ENCODE data around the gene DCDC1.

DCDC1 gene, protein sequence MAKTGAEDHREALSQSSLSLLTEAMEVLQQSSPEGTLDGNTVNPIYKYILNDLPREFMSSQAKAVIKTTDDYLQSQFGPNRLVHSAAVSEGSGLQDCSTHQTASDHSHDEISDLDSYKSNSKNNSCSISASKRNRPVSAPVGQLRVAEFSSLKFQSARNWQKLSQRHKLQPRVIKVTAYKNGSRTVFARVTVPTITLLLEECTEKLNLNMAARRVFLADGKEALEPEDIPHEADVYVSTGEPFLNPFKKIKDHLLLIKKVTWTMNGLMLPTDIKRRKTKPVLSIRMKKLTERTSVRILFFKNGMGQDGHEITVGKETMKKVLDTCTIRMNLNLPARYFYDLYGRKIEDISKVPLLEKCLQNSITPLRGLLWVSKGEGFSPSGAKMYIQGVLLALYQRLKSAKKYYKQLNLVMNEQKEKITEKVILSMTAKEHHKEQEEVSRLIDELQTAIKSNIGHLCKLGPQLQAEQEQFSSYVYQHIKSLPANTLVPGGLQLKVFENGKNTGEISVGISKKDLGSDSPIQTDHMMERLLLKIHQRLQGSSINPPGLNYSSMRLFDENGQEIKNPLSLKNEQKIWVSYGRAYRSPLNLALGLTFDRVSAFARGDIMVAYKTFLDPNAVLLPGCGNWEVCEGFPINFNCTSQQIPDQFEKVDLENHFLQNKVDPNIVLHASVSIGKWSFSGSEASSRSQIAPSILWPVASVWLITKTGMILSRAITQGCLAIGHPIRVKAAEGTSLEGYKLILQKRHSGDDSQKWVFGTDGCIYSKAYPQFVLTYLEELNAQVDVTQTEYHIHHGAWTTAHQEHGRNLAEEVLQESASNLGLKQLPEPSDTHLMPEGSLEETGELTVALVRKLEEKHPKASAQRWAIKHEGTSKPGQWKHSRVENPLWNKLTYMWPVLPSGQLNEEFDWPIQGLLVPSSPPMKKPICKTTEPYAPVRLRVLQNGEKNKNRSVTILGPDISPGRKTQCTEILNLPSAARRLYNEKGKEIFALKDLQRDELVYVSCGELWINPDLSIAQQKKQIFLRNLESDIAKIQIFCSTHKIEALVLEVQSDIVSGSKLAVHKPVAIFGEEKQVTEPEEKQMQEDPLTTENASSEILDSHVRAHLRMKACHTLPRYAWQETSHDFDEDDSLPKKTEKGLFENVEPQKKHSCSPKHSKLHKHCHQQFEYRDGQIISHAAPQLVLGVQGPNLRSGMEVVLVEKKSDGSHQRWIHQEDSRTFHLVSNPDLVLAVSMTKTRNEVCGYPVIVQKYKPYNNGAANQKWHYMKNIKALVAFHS (N-terminal part only)

DNA sequence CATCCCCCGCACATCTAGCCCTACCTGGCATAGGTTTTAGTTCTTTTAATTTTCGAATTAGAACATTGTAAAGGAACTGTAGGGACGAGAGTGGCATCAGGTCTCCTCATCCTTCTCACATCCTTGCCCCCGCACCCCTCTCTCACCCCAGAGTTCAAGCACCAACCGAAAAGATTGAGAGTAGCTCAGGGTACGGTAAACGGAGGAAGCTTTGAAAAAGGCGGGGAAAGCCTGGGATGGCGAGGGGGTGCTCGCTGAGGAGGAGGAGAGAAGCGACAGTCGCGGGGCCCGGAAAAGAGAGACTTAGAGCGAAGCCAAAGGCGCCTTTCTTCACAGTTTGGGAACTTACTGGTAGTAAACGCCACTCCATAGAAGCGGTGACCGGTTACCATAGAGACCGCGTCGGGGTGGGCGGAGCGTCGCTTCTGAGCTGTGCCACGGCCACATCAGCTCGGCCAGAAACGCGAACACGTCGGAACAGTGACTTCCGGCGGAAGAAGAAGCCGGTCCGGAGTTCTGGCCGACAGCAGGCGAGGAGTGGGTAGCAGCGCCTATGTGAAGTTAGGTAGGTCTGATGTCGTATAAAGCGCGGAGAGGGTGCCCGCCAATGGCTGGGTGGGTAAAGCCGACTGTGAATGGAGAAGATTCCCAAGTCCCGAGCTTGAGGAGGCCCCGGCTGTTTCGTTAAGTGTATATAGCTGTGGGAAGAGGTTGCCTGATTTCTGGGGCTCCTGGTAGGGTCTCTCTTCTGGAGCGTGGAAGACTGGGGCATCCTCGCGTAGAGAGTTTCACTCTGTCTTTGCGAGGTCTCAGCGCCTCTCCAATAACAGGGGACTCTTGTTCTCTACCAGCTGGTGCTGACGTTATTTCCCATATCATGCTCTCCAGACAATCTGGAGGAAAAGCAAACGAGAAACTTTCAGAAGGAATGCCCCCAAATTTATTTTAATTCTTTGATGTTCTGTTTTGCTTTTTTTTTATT is at the start of gene DCDC1, which contains the start of gene DNAJC24:
Gene DCDC1, minus strand, starts transcription at position 392 of the 982 bp plus-strand sequence. CDS start 41,459 bp downstream, outside the sequence.
Gene DNAJC24, plus strand, starts transcription at position 513 of the 982 bp plus-strand sequence. CDS start 889 bp downstream, outside the sequence.
- DNase-seq (ENCODE audit: low read depth in 2 of 2) = peak; percentile 92 to 93

DNA sequence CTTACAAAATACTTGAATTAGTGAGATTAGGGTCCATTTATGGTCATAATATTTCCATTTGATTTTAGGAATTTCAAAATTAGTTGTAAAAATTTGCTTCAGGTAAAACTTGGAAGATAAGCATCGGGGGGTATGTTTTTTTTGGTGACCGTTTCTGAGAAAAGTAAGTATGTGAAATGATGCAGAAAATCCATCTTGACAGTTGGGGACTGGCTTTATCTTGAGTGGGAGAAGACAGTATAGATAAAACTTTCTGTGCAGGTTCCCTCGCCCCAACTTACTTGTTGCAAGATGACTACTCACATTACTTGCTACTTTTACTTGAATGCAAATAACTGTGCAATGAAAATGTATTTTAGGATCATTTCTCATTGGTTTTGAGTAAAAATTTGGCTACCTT is 49.6 kb upstream of the DCDC1 start:
- DNase-seq (ENCODE audit: low read depth in 2 of 2) = no peak

DNA sequence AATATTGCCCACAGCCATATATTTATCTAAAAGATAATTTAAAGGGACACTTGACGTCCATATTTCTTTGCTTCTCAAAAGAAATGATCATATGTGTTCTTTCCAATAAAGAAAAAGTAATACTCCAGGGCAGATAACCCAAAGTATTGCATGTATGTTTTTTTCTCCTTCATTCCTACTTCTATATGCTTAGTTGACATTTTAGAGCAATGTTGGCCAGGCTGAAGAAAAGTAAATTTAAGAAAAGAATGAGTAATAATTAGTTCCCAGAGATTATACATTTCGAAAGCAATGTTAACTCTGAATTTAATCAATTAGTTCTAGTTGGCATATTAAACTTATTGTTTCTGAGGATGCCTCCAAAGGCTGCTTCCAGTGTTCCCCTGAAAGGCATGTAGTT is 48.3 kb upstream of the DCDC1 start:
- DNase-seq (ENCODE audit: low read depth in 2 of 2) = no peak

DNA sequence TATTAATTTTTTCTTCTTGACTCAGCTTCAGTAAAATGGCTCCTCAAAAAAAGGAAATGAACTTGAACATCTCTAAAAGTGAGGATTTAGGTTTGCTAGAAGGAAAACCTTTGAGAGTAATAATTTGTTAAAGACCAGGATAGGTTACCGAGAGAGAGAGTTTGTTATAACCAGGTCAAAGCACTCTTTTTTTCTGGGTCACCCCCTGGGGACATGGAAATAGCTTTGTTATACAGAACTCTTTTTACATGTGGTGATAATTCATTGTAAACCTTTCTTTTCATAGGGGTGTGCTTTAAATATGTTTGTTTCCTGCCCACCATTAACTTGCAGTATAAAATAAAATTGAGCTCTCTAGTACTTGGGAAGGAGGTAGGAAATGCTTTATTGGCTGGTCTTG is 47.8 kb upstream of the DCDC1 start:
- DNase-seq (ENCODE audit: low read depth in 2 of 2) = no peak

DNA sequence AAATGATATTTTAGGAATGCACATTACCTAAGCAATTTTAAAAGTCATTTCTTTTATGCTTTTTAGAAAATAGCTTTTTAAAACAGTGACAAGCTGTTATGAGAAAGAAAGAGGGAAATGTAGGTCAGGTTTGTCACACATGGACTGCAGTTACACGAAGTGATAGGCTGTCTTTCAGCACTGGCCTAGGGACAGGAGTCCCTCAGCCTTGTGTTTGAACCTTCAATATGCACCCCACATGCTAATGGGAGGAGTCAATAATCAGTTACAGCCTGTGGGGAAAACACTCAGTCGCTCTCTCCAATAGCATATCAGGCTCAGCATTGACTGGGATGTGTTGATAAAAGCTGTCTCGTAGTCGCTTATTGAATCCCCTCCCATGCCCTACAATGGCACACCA is 45.9 kb upstream of the DCDC1 start:
- DNase-seq (ENCODE audit: low read depth in 2 of 2) = no peak

DNA sequence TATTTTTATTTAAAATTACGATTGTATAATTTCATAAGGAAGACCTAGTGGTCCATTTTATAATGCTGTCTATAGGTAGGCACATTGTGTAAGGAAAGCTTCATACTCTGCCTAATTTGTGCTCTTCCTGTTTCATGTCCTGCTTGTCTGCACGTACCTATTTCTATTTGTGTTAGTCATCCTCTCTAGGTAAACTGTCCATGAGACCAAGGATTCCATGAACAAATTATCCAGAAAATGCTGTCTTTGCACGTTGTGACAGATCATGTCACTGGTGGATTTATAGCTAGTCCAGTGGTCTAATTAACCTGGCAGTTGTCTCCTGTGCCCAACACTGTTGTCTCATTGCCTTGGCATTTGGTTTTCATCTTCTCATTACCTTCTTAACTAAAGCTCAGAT is 44.8 kb upstream of the DCDC1 start:
- DNase-seq (ENCODE audit: low read depth in 2 of 2) = no peak

DNA sequence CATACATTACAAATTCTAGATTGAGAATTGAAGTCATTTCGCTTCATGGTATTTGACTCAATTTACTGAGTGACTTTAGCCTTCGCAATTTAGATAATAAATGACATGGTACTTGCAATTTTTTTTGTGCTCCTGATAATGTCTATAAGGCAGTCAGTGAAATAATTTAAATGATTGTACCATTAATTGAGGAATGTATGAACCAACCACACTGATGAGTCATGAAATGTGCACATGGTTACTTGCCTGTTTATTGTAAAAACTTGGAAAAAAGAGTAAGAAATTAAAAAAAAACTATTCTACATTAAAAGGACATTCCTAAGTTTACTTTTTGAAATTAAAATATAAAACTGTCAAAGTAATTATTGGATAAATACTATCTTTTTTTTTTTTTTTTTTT is 43.4 kb upstream of the DCDC1 start:
- no peak for DNase-seq (ENCODE audit: low read depth in 2 of 2)

DNA sequence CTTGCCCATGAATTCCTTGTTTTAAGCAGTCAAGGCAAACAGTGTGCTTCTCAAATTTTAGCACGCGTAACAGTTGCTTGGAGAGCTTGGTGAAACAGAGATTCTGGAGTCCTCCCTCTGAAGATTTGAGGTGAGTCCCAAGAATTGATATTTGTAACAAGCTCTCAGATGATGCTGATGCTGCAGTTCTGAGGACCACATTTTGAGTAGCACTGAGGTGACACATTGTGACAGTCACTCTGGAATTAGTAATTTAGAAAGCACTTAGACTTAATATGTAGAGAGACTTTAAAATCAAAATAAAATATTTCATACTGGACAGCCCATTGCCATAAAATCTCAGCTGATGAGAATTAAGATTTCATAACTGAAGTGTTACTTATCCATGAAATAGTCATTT is 38.7 kb upstream of the DCDC1 start:
- DNase-seq (ENCODE audit: low read depth in 2 of 2) = no peak

DNA sequence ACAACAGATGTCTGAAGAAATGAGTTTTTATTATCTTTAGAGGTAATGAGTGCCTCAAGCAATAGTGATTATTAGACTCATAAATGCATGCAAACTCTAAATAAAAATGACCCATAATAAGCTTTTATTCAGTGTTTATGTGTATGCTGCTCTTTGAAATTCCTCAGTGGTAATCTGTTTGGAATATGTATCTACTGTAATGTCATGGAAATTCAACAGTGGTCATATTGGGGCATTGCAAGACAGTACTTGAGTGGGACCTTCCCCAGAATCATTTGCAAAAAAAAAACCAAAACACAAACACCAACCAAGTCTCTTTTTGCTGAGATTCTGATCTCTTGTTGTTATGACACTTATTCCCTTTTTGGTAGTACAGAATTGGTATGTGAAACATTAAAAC is 35.1 kb upstream of the DCDC1 start:
- no peak for DNase-seq (ENCODE audit: low read depth in 2 of 2)

DNA sequence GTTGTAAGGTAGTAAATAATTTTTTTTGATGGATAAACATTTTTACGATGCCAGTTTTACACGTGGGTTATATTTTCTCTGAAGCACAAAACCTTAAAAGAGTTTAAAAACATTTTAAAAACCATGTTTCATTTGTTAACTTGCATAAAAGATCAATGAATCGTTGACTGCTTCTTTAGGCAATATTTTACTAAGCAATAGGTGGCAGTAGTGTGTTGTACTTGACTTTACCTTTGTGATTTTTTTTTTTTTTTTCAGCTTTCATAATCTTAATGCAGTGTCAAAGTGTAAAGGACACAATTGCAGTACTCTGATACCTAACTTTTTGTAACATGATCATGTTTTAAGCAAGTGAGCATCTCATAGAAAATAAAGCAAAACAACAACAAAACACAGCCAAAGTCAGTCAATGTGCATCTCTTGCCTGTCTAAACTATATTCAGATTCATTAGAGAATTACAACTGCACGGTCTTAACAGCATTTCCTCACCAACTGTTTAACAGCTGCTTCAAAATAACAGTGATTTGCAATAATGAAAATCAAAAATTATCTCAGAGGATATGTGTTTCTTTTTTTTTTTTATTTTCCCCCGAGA is 27.8 kb upstream of the DCDC1 start:
- no peak for DNase-seq (ENCODE audit: low read depth in 2 of 2)

DNA sequence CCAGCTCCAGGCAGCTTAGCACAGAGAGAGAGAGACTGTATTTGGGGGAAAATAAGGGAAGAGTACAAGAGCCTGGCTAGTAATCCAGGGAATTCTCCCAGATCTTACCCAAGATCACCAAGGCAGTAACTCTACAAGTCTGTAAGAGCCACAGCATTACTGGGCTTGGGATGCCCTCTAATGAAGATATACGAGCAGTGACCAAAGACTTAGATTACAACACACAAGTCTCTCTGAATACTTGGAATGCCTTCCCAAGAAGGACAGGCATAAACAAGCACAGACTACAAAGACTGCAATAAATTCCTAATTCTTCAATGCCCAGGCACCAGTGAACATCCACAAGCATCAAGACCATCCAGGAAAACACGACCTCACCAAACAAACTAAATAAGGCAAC is 17.8 kb upstream of the DCDC1 start:
- DNase-seq (ENCODE audit: low read depth in 2 of 2) = no peak

DNA sequence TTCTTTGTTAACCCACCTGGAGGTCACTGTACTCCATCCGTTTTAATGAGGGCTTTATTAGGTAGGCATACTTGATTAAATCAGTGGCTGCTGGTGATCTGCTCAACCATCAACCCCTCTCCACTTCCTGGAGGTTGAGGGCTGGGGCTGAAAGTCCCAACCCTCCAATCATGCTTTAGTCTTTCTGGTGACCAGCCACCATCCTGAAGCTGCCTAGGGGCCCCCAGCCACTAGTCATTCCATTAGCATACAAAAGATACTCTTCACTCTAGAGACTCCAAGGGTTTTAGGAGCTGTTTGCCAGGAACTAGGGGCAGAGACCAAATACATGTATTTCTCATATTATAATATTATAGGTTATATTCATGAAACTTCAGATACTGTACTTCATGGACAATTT is 13.6 kb upstream of the DCDC1 start:
- DNase-seq (ENCODE audit: low read depth in 2 of 2) = no peak

DNA sequence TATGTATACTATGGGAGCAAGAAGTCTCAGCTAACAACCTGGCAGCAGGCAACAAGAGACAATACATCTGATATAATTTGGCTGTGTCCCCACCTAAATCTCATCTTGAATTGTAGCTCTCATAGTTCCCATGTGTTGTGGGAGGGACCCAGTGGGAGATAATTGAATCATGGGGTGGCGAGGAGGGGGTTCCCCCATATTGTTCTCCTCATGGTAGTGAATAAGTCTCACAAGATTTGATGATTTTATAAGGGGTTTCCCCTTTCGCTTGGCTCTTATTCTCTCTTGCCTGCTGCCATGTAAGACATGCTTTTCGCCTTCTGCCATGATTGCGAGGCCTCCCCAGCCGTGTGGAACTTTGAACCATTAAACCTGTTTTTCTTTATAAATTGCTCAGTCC is 6.3 kb upstream of the DCDC1 start:
- no peak for DNase-seq (ENCODE audit: low read depth in 2 of 2)

DNA sequence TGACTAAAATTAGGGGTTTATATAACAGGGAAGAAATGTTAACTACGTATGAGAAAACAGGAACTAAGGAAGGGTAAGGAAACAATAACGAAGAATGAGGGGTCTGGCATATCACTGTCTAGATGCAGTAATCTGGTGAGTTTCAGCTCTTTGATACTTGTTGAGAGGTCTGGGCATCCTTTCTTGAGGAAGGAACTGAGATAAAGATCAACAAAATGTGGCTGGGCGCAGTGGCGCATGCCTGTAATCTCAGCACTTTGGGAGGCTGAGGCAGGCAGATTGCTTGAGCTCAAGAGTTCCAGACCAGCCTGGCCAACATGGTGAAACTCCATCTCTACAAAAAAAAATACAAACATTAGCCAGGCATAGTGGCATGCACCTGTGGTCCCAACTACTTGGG is 2.7 kb downstream of the DCDC1 start:
- DNase-seq (ENCODE audit: low read depth in 2 of 2) = no peak

DNA sequence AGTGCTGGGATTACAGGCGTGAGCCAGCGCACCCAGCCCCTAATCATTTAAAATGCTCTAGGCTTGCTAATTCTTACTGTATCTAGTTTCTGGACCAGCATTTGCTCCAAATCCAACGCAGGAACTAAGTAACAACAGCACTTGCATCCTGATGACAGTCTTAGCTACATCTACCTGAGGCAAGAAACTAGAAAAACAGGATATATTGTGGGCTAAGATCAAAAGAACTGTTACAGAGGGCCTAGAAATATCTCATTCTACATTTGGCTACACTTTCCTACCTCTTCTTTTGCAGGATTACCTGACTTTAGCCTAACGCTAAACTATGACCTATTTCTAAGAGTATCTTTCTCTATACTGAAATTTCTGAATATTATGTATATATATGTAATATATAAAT is 7.8 kb downstream of the DCDC1 start:
- DNase-seq (ENCODE audit: low read depth in 2 of 2) = no peak

DNA sequence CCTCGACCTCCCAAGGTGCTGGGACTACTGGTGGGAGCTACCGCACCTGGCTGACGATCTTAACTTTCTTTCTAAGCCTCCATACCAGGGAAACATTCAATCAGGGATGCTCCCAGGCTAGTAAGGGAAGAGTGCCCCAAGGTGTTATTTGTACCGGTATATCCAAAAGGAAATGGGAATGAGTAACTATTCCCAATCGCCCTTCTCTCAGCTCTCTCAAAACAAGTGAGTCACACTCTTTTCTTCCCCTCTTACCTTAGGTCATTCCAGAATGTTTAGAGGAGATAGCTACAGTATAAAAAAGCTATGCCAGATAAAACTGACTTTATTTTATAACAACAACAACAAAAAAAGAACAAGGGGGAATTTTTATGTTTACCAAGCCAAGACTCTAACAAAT is 13.7 kb downstream of the DCDC1 start:
- DNase-seq (ENCODE audit: low read depth in 2 of 2) = no peak

DNA sequence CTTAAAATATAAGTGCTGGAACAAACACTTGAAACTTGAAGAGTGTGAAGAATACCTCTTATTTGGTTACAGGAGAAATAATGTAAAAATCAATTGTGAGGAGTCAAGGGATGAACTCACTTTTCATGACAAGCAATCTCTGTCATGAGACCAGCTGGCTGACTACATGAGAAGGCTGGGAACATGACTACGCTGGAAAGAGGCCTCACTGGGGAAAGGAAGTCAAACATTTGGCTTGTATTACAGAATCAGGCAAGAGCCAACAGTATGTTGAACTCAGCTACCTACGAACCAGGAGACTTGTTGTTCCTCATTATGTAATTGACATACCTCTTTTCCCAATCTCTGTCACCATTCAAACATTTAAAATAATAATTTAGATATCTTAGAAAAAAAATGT is 14.4 kb downstream of the DCDC1 start:
- DNase-seq (ENCODE audit: low read depth in 2 of 2) = no peak

DNA sequence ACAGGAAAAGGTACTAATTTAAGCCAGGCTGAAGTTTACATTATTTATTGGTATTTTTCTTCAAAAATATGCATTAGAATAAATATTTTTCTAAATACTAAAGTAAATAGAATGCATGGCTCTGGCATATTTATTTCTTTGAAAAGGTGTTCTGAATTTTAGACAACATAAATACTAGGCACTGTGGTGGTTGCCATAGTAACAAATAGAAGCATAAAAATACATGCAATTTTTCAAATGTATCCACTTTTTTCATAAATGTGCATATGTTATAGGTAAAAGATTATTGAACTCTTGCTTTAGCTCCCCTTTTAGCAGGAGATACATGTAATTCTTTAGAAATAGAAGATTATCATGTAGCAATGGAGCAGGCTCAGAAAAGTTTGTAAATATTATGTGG is 18.4 kb downstream of the DCDC1 start:
- no peak for DNase-seq (ENCODE audit: low read depth in 2 of 2)

DNA sequence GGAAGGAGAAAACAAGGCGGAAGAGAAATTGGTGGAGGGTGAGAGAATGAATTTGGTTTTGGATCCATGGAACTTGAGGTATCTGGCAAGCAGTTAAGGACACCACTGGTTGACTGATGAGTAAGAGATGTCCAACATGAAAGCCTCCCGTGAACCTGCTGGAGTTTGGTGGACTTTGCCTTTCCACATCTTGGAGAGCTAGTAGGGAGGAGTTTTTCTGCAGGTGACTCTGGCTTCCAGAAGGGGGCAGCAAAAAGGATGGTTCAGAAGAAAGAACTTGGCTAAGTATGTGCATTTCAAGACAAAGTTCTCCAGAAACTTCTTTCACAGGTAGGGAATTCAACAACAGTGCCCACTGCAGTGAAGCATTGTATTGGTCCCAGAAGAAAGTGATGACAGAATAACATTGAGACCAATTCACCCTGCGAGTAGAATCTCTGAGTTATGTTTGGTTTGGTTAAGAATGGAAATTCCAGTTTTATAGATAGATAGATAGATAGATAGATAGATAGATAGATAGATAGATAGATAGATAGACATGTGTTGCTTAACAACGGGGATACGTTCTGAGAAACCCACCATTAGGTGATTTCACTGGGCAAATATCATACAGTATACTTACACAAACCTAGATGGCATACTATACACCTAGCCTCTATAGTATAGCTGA is 28.5 kb downstream of the DCDC1 start:
- DNase-seq (ENCODE audit: low read depth in 2 of 2) = no peak

DNA sequence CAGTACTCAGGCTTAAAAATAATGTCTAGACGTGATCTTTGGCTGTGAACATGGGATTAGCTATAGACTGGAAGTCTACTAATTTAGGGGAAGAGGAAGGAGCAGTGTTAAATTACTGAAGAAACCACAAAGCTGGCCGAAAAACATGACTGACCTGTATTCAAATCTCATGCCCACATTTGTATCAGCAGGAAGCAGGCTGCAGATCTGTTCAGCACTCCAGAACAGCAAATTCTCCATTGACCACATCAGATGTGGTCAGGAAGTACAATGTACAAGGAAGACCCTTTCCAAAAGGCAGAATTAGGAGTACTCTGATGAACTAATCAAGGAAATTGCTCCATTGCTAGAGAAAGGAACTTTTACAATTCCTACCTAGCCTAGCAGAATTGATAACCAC is 31.7 kb downstream of the DCDC1 start:
- no peak for DNase-seq (ENCODE audit: low read depth in 2 of 2)
